NCI-H2081 treated with DMSO at 0.1 percent for 48 hours (cell line): ENCODE results near the gene SNX7.
A peak's percentile ranks its signal among the peaks of the same experiment; 100 is the strongest.

Experiments used
- DNase-seq: peaks from one replicate; lab custom pipeline; 2025; lab: John Stamatoyannopoulos, UW

The SNX7 gene

GRCh38 chr1:98661544-98662355, at the start of gene SNX7:
SNX7 (plus strand) TSS chr1:98661721; CDS start chr1:98661732, 11 bp downstream.
- no peak for DNase-seq

GRCh38 chr1:98637316-98637715, 24.2 kb upstream of the SNX7 start:
- DNase-seq, result no peak

DNA sequence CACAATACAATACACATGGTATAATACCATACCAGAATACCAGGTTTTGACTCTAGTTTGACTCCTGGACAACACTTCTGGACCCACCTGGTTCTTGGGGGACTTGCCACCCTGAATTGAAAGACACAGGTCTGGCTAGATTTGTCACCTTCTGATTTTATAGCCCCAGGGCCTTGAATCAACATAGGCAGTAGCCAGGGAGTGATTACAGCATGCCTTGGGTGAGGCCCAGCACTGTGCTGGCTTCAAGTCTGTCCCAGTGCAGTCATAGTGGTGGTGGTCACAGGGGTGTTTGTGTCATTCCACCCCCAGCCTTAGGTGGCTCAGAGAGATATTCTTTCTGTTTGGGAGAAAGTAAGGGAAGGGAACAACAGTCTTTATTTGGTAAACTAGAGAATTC, 23.3 kb upstream of the SNX7 start:
- DNase-seq, result no peak

GRCh38 chr1:98644510-98644909, 17.0 kb upstream of the SNX7 start:
- DNase-seq, result no peak

- DNase-seq, result no peak
These were observed 10.3 kb upstream of the SNX7 start for GRCh38 chr1:98651116-98651632.

GRCh38 chr1:98653123-98653522, 8.4 kb upstream of the SNX7 start:
- DNase-seq, result no peak

GRCh38 chr1:98659879-98660278, 1.6 kb upstream of the SNX7 start:
- DNase-seq, result no peak

DNA sequence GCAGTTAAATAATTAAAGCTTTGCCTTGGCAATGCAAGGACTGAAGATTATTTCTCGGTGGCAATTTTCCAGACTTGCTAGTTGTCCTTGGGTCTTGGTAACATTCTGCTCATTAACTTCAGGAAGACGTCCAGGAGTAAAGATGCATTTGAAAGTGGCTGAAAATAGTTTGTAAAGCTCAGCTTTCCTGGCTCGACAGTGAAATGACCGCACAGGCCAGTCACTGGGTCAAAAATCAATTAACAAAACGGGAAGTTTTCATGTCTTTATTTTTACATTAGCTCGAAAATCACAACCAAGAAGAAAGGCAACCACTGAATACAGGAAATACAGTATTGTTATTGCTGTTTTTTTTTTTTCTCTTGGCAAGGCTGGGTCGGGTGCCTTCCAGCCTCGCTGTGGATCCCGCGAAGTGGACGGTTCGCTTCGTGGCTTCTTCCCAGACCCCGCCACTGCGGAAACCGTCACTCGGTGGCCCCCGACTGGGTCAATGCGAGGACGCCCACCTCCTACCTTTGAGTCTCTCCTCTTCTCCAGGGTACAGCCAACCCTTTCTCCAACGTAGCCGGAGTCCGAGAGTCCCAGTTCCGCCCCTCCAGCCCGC, 479 bp upstream of the SNX7 start:
- DNase-seq, result no peak

GRCh38 chr1:98662356-98662670, 792 bp downstream of the SNX7 start:
- no peak for DNase-seq

- no peak for DNase-seq
These were observed 7.2 kb downstream of the SNX7 start for GRCh38 chr1:98668733-98669132.

GRCh38 chr1:98669355-98670296, 8.1 kb downstream of the SNX7 start:
- no peak for DNase-seq

GRCh38 chr1:98672189-98672588, 10.7 kb downstream of the SNX7 start:
- DNase-seq, result no peak

- DNase-seq, result no peak
These were observed 12.7 kb downstream of the SNX7 start for GRCh38 chr1:98674075-98674781.

- DNase-seq, result no peak
These were observed 13.8 kb downstream of the SNX7 start for GRCh38 chr1:98675282-98675681.

DNA sequence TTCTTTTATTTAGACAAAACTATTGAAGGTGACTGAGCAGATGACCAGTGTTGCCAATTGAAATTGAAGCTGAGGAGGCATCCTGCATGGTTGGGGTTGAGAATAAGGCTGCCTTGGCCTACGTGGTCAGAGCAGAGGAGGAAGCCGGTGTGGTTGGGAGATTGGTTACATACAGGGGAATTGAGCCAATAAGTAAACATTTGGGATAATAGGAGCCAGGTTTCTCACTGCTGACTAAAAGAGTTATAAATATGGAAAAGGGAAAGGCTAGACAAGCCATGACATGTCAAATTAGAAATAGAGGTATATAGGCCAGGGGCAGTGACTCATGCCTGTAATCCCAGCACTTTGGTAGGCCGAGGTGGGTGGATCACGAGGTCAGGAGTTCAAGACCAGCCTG, 15.8 kb downstream of the SNX7 start:
- peak; percentile 53 for DNase-seq

- no peak for DNase-seq
These were observed 20.3 kb downstream of the SNX7 start for GRCh38 chr1:98681812-98682211.

DNA sequence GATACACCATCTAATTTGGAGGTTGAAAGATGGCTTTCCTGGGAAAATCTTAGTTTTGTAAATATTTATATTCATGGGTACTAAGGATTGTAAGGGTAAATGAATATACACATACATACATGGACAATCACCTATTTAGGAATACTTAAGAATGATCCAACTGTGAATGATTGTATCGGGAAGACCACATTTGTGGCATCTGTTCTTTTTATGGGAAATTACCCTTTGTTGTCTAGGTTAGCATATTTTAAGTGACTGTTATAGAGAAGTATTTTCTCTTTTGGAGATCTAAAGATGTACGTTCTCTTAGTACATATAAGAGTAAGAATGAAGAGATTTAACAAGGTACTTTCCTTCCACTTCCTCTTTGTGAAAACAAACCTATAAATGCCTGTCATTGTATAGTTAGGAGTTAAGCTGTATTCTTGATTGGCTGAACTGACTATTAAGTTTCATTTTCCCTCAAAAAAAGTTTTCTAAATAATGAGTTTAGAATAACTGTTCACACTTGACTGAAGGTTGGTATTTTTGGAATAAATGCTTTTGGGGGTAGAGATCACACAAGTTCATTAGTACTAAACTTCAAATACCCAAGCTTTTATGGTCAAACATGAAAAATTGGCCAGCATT, 26.7 kb downstream of the SNX7 start:
- DNase-seq, result no peak

- DNase-seq, result no peak
These were observed 29.1 kb downstream of the SNX7 start for GRCh38 chr1:98690576-98690975.

GRCh38 chr1:98692482-98692881, 31.0 kb downstream of the SNX7 start:
- no peak for DNase-seq

GRCh38 chr1:98693385-98693784, 31.9 kb downstream of the SNX7 start:
- no peak for DNase-seq

GRCh38 chr1:98696077-98696476, 34.6 kb downstream of the SNX7 start:
- no peak for DNase-seq
